K562 (cell line): ENCODE data around the gene PPP4R1. TPM values are rescaled to one million over a fixed set of nuclear protein-coding genes. Genes with fewer than 3 reads are reported as not detected.

ENCODE experiments used
- CREB1 ChIP-seq, 2 experiments: sonication (generic) in 1 of 2; formaldehyde crosslinking in 1 of 2; IDR thresholded peaks; 2 replicates each; pipeline versions ENCODE4 v1.6.1 to v1.8.0; 2012 to 2022; ENCODE audit warnings: inconsistent platforms in 1 of 2, mild to moderate bottlenecking in 1 of 2, missing genetic modification reagents in 1 of 2, moderate library complexity in 1 of 2
- EHMT2 ChIP-seq: fragments of 450-650 bp; IDR thresholded peaks from 2 replicates; pipeline ENCODE4 v1.6.1; 2018; ENCODE audit warnings: antibody characterized with exemption
- EP400 ChIP-seq: fragments of 450-650 bp; IDR thresholded peaks from 2 replicates; pipeline ENCODE4 v1.6.1; 2017; ENCODE audit warnings: antibody characterized with exemption, mild to moderate bottlenecking, moderate library complexity
- GABPA ChIP-seq: fragments of 200-800 bp; sonication (Bioruptor generic); conservative IDR thresholded peaks from 2 replicates; pipeline ENCODE4 v1.6.1; 2016; ENCODE audit warnings: low read depth, missing genetic modification characterization, missing compliant biosample characterization
- GTF2E2 ChIP-seq: fragments of 200-800 bp; sonication (Bioruptor generic); IDR thresholded peaks from 2 replicates; pipeline ENCODE4 v1.6.1; 2016; ENCODE audit warnings: missing genetic modification characterization, missing compliant biosample characterization
- HDAC1 ChIP-seq, 2 experiments: fragments of 450-650 bp; IDR thresholded peaks; 2 replicates each; pipeline ENCODE4 v1.6.1; 2016 to 2017; ENCODE audit warnings: inconsistent platforms in 1 of 2, mild to moderate bottlenecking in 1 of 2, moderate library complexity in 1 of 2
- NCOA4 ChIP-seq: fragments of 450-650 bp; IDR thresholded peaks from 2 replicates; pipeline ENCODE4 v1.6.1; 2018; ENCODE audit warnings: mild to moderate bottlenecking; ENCODE audit not compliant: partially characterized antibody
- RNF2 ChIP-seq: sonication (generic); IDR thresholded peaks from 2 replicates; pipeline ENCODE4 v1.6.1; 2016
- SP1 ChIP-seq: sonication (generic); formaldehyde crosslinking; IDR thresholded peaks from 2 replicates; pipeline ENCODE4 v1.8.1; 2022; ENCODE audit warnings: mild to moderate bottlenecking, missing genetic modification reagents
- ZNF436 ChIP-seq: fragments of 250-450, 450-650 bp; sonication (Bioruptor Pico); formaldehyde crosslinking; IDR thresholded peaks from 2 replicates; pipeline ENCODE4 v1.7.0; 2020; ENCODE audit warnings: mild to moderate bottlenecking
- polyA plus RNA-seq, 8 experiments: library from polyadenylated mRNA; depleted of rRNA in 4 of 8; stranded (reverse) in 5 of 8; unstranded in 3 of 8; fragments of >200 nt; fragmentation: Nextera tagmentation in 2 of 8; fragmentation: Illumina TruSeq in 1 of 8; extraction: Ambion mirVana in 2 of 8; extraction: Trizol in 1 of 8; gene quantifications; 2 replicates each; pipeline versions ENCODE4 v1.2.1 to v1.2.3, GENCODE V29; 2011 to 2014; ENCODE audit warnings: inconsistent platforms in 1 of 8, missing spikeins in 1 of 8
- total RNA-seq, 7 experiments: library from RNA; depleted of rRNA in 6 of 7; stranded (reverse); fragments of >200 nt in 6 of 7; fragmentation: Illumina TruSeq in 2 of 7; extraction: Trizol in 2 of 7; gene quantifications; 2 replicates each; pipeline versions ENCODE4 v1.2.1 to v1.2.3, GENCODE V29; 2011 to 2021; ENCODE audit warnings: low replicate concordance in 1 of 7
- TF ChIP-seq, protein P1 (sequence below): fragments of 450-650 bp; conservative IDR thresholded peaks from 2 replicates; pipeline ENCODE4 v1.6.1; 2016; ENCODE audit warnings: missing genetic modification characterization, low read depth, mild to moderate bottlenecking, control low read depth, missing compliant biosample characterization
- TF ChIP-seq, protein P2 (sequence below): fragments of 250-450 bp; sonication (Bioruptor Pico); IDR thresholded peaks from 2 replicates; pipeline ENCODE4 v1.5.0; 2021; ENCODE audit warnings: mild to moderate bottlenecking, borderline replicate concordance
- TF ChIP-seq, protein P3 (sequence below): fragments of 200-800 bp; sonication (Bioruptor generic); IDR thresholded peaks from 2 replicates; pipeline ENCODE4 v1.6.1; 2016; ENCODE audit warnings: missing genetic modification characterization, missing compliant biosample characterization
- TF ChIP-seq, protein P4 (sequence below), 2 experiments: fragments of 450-650 bp; conservative IDR thresholded peaks; 2 replicates each; pipeline ENCODE4 v1.6.1; 2017; ENCODE audit warnings: mild to moderate bottlenecking in 2 of 2, moderate library complexity in 2 of 2

PPP4R1 gene
- total and polyA plus RNA-seq, 9 of the 15 experiments (the other 6 are each of a cell fraction or from before 2014, with no cell fraction given): 23.5 to 136 (median 84.5) TPM

DNA sequence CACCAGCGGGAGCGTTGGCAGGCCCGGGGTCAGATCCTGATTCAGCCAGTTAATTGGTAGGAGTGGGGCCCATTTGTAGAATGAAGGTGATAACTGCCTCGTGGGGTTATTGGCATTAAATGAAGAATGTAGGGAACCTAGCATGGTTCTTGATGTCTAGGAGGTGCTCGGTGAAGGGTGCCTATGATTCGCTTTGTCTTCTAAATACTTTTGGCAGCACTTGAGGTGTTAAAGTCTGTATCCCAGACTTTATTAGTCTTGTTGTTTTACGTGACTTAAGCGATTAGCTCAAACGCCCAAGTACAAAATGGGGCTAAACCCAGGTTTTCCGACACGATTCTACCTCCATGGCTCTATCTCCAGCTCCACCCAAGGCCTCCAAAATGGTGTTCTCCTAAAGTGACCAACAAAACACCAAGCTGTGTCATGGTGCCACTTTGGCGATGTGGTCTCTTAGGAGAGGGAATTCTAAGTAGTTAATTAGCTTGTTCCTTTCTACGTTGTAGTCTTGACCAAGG lies 980 bp upstream of the PPP4R1 start (continued):
- TF ChIP-seq, protein P1, sequence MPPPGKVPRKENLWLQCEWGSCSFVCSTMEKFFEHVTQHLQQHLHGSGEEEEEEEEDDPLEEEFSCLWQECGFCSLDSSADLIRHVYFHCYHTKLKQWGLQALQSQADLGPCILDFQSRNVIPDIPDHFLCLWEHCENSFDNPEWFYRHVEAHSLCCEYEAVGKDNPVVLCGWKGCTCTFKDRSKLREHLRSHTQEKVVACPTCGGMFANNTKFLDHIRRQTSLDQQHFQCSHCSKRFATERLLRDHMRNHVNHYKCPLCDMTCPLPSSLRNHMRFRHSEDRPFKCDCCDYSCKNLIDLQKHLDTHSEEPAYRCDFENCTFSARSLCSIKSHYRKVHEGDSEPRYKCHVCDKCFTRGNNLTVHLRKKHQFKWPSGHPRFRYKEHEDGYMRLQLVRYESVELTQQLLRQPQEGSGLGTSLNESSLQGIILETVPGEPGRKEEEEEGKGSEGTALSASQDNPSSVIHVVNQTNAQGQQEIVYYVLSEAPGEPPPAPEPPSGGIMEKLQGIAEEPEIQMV (tag): 0 out of 2 replicates have a peak, but pooled peaks have one; percentile 10
- TF ChIP-seq, protein P2, sequence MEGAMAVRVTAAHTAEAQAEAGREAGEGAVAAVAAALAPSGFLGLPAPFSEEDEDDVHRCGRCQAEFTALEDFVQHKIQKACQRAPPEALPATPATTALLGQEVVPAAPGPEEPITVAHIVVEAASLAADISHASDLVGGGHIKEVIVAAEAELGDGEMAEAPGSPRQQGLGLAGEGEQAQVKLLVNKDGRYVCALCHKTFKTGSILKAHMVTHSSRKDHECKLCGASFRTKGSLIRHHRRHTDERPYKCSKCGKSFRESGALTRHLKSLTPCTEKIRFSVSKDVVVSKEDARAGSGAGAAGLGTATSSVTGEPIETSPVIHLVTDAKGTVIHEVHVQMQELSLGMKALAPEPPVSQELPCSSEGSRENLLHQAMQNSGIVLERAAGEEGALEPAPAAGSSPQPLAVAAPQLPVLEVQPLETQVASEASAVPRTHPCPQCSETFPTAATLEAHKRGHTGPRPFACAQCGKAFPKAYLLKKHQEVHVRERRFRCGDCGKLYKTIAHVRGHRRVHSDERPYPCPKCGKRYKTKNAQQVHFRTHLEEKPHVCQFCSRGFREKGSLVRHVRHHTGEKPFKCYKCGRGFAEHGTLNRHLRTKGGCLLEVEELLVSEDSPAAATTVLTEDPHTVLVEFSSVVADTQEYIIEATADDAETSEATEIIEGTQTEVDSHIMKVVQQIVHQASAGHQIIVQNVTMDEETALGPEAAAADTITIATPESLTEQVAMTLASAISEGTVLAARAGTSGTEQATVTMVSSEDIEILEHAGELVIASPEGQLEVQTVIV (CRISPR knock-in tag): no peak
- TF ChIP-seq EHMT2 (peak; percentile 67), GABPA (tag) (no peak), EP400 (peak; percentile 13), SP1 (CRISPR knock-in tag) (peak; percentile 47; the same call in 1 of the 2 replicates), ZNF436 (no peak), CREB1 (IDR thresholded peaks at IDR 0.05) (no peak), CREB1 (CRISPR knock-in tag; IDR thresholded peaks at IDR 0.05) (no peak), GTF2E2 (tag) (no peak), NCOA4 (no peak), RNF2 (no peak), HDAC1 (IDR thresholded peaks at IDR 0.05) (peak in 1 of 2 experiments; percentile 2; a peak in 1 of 4 replicates)
- TF ChIP-seq, protein P3, sequence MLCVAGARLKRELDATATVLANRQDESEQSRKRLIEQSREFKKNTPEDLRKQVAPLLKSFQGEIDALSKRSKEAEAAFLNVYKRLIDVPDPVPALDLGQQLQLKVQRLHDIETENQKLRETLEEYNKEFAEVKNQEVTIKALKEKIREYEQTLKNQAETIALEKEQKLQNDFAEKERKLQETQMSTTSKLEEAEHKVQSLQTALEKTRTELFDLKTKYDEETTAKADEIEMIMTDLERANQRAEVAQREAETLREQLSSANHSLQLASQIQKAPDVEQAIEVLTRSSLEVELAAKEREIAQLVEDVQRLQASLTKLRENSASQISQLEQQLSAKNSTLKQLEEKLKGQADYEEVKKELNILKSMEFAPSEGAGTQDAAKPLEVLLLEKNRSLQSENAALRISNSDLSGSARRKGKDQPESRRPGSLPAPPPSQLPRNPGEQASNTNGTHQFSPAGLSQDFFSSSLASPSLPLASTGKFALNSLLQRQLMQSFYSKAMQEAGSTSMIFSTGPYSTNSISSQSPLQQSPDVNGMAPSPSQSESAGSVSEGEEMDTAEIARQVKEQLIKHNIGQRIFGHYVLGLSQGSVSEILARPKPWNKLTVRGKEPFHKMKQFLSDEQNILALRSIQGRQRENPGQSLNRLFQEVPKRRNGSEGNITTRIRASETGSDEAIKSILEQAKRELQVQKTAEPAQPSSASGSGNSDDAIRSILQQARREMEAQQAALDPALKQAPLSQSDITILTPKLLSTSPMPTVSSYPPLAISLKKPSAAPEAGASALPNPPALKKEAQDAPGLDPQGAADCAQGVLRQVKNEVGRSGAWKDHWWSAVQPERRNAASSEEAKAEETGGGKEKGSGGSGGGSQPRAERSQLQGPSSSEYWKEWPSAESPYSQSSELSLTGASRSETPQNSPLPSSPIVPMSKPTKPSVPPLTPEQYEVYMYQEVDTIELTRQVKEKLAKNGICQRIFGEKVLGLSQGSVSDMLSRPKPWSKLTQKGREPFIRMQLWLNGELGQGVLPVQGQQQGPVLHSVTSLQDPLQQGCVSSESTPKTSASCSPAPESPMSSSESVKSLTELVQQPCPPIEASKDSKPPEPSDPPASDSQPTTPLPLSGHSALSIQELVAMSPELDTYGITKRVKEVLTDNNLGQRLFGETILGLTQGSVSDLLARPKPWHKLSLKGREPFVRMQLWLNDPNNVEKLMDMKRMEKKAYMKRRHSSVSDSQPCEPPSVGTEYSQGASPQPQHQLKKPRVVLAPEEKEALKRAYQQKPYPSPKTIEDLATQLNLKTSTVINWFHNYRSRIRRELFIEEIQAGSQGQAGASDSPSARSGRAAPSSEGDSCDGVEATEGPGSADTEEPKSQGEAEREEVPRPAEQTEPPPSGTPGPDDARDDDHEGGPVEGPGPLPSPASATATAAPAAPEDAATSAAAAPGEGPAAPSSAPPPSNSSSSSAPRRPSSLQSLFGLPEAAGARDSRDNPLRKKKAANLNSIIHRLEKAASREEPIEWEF (CRISPR knock-in tag): peak; percentile 76; the same call in 1 of the 2 replicates
- TF ChIP-seq, protein P4, sequence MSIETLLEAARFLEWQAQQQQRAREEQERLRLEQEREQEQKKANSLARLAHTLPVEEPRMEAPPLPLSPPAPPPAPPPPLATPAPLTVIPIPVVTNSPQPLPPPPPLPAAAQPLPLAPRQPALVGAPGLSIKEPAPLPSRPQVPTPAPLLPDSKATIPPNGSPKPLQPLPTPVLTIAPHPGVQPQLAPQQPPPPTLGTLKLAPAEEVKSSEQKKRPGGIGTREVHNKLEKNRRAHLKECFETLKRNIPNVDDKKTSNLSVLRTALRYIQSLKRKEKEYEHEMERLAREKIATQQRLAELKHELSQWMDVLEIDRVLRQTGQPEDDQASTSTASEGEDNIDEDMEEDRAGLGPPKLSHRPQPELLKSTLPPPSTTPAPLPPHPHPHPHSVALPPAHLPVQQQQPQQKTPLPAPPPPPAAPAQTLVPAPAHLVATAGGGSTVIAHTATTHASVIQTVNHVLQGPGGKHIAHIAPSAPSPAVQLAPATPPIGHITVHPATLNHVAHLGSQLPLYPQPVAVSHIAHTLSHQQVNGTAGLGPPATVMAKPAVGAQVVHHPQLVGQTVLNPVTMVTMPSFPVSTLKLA (conservative IDR thresholded peaks at IDR 0.05): 0 out of 4 replicates have a peak, but pooled peaks of 1 of the 2 experiments have one; percentile 2
